NCI-H82 treated with DMSO at 0.1 percent for 48 hours (cell line): ENCODE results near the gene FRMD4B.

Experiments
- DNase-seq: peaks from one replicate; lab custom pipeline; 2025; ENCODE audit not compliant: unreplicated experiment; lab: John Stamatoyannopoulos, UW

FRMD4B gene

DNA sequence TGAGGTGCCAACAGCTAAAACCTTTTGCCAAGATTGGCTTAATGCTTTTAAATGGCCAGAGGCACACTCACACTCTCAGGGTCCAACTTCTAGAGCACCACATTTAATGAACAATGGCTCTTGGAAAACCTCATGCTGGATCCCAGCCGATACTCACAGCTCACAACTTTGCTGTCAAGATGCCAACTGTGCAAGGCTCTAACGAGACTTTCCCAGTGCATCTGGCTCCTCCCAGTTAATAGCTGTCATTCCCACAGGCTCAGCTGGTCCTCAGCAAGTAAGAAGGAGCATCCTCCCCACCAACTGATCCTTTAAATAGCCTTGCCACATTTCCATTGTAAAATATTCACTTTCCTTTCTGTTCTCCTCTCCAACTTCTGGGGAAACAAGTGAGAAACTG, 20.3 kb upstream of the FRMD4B start:
- DNase-seq = no peak

DNA sequence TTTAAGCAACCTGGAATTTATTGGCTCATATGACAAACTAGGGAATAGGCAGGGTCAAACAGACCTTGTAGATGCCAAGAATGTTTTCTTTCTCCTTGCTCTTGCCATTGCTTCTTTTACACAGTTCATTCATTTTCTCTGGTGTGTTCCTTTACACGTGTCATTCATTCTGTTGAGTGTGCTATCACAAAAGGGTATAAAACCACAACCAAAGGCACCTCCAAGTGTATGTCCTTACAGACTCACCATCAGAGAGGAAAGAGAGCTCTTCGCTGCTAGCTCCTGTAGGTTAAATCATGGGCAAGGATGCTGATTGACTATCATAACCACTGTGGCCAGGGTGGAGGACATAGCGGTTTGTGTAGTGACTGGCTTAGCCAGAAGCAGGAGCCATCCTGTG, 19.2 kb upstream of the FRMD4B start:
- DNase-seq = no peak

DNA sequence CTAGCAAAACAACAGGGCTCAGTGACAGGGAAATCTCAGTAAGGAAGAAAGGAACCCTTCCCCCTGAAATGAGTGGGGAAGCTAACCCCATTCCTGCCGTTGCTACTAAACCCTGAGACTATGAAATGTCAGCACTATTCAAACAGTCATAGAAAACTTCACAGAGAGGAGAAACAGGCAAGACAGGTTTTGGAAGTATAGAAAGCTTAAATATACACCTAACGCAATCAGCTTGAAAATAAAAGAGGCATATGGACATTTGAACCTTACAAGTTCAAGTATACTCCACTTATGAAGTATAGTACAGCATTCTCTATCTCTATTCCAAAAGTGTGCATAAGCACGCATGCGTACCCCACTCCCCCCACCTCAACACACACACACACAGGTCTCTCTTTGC, 17.6 kb upstream of the FRMD4B start:
- no peak for DNase-seq

DNA sequence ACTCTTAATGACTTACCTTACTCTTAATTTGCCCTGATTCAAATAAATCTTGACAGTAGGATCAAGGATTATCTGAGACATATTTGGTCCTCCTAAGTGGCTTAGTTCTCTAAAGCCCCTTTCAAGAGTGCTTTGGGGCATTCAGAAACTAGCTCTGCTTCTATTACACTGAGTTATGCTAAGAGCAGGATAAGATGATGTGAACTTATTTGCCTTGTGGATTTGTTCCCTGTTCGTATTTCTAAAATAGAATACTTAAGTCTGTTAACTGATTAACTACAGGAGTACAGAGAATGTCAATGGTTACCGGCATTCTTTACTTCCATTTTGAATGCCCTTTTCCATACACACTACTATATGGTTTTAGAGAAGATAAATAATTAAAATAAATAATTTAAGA, 14.8 kb upstream of the FRMD4B start:
- DNase-seq = peak; percentile 90

DNA sequence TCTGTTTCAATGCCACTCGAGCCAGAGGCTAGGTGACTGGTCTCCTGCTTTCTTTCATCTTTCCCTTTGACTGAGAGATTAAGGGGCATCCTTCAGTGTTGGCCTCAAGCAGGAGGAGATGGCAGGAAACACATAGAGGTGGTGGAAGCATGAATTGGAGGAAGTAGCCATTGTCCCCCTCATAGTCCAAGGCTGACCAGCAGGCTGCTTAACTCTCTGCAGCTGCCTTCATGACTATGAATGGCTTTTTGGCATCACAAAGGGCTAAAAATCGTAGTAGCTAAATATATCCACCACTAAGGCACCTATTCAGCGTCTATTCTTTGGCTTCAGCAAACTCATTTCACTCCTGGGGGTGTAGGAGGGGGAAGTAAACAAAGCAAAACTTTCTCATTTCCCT, 7.0 kb upstream of the FRMD4B start:
- no peak for DNase-seq

DNA sequence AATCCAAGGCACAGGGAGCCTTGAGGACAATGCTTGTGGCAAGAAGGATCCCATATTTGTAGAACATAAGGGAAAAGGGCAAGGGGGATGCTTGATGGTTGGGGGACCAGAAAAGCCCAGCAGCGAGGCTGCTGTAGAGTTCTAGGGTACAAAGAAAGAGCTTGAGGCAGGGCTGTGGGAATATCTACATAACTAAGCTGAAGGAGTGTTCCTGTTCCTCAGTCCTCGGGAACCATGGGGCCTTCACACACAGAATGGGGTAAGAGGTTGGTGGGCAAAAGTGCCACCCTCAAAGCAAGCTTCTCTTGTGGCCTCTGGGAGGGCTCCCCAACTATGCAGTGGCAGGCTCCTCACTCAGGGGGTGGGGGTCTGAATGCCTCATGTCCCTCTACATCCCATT, 6.5 kb upstream of the FRMD4B start:
- no peak for DNase-seq

DNA sequence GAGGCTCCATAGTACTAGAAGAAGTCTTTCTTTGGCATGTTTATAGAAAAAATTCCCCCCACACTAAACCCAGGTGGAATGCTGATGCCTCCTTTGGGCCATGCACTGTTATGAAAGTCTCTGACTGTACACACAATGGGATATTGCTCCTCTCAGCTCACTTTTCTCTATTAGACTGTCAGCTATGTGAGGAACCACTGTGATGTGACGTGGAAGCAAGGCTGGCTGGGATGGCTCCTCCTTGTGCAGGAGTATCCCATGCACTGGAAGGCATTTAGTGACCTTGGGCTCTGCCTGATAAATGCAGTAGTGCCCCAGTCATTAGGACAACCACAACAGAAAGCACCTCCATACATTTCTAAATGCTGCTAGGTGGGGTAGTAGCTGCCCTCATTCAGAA, 5.7 kb upstream of the FRMD4B start:
- DNase-seq = no peak

DNA sequence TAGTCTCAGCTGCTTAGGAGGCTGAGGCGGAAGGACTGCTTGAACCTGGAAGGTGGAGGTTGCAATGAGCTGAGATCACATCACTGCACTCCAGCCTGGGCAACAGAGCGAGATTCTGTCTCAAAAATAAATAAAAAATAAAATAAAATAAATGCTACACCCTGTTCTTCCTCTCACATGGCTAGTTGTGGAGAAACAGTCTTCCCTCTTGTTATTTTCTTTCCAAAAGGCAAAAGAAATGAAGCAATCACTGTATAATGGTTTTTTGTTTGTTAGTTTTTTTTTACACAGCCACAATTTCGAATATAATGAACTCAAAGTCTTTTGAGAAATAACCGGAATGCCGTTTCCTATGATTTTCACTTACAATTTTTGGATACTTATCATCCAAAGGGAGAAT, 4.9 kb upstream of the FRMD4B start:
- DNase-seq = no peak

DNA sequence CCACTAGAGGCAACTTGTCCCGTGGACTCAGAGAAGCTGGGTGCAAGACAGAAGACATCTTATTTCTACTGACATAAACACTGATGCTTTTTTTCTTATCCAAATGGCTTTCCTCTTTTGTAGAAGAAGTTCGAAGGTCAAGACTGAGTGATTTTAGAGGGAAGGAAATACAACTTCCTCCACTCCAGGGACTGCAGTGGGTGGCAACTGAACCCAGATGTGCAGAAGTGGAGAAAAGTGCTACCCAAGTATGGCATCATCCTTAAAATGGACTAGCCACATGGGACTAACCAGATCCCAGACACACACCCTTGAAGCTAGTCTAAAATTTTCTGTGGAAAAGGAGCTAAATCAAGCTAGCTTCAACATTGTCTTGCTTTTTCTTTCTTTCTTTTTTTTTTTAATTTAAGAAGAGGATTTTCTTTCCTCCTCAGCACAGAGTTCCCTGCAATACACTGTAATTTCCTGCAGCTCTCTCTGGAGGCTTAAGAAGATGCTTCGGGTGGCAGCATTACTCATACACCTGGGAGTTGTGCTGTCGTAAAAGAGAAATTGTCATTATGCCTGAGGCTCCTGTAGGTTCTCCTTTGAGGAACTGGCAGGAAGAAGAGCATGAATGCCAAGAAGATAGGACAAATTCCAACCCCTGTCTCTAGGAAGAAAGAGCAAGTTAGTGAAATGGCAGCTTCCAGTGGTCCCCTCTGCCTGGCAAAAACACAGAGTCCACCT, 3.8 kb upstream of the FRMD4B start:
- no peak for DNase-seq

DNA sequence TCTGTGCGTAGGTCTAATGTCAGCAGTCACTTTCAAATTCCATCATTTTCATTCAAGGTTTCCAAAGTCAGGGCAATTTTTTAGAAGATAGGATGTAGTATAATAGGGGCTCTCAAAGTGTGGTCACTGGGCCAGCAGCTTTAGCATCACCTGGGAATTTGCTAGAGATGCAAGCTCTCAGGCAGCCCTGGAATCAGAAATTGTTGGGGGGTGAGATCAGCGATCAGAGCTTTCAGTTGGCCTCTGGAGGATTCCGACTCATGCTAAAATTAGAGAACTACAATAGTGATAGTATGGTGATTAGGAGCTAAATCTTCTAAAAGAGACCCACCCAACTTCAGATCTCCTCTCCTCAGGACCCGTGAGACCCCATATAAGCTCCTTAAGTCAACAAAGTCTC, 2.4 kb upstream of the FRMD4B start:
- DNase-seq = no peak

DNA sequence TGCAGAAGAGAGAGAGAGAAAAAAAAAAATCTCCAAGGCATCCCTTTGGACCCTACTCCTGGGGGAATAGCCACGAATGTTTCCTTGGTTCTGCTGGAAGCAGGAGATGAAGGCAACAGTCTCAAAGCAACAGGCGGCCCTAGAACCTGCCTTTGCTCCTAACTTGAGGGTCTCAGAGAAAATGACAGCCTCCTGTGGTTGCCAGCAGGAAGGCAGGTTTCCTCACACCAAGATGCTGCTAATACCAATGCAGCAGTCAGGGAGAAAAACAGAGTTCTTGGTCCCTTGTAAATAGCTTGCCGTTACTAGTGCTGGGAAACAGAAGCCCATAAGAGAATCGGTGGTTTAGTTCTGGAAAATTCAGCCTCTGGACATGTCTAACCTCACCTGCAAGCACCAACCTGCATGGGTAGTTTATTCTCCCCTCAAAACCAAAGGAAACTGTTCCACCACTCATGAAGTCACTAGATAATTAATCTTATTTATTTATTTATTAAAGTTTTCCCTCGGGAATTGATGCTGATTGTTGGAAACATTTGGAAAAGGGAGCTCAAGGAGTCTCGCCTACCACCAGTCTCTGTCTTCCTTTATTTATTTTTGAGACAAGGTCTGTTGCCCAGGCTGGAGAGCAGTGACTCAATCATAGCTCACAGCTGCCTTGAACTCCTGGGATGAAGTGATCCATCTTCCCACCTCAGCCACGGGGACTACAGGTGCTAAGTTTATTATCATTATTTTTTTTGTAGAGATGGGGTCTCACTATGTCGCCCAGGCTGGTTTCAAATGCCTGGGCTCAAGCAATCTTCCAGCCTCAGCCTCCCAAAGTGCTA, 883 bp upstream of the FRMD4B start:
- DNase-seq = no peak

DNA sequence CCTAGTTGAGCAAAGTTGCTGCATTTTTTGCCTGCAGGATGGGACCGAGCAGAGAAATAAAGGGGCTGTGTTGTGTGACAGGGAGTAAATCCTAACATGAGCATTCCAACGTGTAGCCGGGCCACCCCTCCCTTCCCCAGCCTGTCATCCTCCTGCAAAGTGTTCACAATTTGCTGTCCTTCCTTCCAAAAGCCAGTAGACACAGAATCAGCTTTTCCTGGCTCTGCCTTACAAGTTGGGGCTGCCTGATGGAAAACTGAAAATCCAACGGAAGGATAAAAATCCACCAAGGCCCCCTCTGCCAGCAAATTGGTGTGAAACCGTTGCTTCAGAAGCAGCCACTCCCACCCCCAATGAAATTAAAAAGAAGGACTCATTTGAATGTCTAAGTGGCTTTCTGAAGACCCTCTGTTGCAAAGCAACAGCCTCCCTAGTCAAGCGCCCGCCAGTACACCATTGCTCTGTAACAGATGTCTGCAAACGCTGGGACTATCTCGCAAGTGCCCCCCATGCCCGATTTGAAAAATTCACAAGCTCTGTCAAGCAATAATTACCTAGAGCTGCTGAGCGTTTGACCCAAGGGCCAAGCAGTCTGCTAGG, 665 bp downstream of the FRMD4B start:
- DNase-seq = peak; percentile 16

DNA sequence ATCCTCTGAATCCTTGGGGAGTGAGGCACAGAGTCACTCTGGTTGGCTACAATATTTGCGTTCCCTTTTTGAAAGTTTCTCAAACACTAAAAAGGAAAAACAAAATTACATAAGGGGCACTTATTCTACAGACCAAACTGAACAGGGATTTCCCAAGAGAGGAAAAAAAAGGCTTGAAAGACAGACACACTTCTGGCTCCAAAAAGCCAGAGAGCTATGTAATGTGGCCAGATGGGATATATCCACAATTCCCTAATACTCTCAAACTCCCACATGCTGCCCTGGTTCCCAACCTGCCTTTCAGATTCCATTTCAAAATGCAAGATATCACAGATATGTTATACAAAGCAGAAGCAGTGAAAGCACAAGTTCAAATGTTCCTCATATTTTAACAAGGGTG, 1.6 kb downstream of the FRMD4B start:
- DNase-seq = peak; percentile 61

DNA sequence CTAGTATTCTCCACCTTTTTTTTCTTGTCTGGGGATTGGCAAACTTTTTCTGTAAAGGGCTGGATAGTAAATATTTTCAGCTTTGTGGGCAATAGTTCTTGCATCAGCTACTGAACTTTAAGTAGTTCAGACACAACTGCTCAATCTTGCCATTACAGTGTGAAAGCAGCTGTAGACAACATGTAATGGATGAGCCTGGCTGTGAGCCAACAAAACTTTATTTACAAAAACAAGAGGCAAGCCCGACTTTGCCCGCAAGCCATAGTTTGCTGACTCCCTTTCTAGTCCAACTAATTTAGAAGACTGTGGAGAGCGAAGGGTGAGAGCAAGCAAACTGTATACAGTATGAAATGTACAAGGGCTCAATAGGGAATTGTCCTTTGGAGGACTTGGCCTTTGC, 6.2 kb downstream of the FRMD4B start:
- DNase-seq = no peak

DNA sequence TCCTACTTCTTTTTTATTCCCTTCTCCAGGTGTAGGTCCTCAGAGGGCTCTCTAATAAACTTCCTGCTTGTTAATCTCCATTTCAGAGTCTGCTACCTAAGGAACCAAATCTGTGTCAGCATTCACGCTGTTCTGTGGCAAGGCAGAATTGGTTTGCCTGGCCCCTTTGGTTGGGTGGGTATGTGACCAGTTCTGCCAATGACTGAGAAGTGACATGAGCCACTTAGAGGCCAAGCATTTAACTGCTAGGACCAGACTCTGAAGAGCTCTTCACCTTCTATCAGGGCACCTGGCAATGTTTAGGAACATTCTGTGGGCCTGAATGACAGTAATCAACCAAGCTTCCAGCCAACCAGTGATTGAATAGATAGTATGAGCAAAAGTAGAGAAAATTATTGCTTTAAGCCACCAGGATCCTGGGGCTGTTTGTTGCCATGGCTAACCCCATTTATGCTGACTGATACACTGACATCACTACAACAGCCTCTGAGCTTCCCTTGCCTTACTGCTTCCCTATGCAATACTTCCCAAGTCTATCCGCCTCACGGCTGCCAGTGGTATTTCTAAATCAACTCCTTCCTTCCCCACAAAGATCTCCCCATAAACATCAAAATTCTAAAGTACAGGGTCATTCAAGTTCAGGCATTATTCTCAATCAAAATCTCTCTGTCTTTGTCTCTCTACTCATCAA, 7.6 kb downstream of the FRMD4B start:
- no peak for DNase-seq

DNA sequence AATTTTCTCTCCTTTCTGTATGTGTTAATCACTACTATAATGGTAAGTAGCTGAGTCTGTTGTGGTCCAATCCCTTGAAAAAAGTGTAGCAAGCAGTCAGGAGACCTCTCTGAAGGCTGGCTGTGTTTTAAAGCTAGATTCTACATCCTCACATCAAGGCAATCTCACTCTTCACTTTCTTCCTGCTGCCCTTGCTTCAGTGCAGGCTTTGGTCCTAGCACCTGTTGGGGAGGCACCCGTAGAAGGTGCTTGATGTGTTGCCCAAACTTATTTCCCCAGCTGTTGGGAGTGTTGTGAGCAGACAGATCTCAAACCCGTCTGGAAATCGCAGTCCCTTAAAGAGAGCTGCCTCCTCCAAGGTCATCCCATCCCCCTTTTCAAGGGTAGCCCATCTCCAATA, 8.6 kb downstream of the FRMD4B start:
- DNase-seq = no peak

DNA sequence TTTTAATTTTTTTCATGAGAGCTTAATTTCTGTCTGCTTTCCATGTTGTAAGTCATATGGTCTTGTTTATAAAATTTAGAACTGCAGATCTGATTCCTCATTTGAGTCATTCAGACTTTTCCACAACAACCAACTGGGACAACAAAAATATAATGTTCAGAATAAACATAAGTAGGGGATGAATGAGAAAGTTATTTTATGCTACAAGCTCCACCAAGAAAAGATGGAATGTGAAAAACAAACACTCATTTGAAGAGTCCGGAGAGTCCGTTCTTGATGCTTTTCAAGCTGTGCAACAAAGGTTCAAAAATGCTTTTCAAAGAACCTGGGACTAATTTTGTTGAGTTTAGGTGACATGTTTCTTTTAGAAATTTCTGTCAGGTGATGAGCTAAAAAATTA, 9.2 kb downstream of the FRMD4B start:
- no peak for DNase-seq

DNA sequence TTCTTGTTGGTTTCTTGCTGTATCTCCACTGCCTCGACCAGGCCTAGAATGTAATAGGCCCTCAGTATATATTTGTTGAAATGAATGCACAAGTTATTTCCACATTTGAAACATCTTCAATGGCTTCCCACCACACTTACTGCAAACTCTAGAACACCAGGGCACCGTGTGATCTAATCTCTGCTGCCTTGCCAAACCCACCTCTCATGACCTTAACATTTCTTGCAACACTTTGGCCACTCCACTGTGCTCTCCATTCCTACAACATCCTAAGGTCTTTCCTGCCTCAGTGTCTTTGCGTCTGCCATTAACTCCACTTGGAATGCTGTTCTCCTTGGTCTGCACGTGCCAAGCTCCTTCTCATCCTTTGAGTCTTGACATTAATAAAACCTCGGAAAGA, 14.1 kb downstream of the FRMD4B start:
- no peak for DNase-seq

DNA sequence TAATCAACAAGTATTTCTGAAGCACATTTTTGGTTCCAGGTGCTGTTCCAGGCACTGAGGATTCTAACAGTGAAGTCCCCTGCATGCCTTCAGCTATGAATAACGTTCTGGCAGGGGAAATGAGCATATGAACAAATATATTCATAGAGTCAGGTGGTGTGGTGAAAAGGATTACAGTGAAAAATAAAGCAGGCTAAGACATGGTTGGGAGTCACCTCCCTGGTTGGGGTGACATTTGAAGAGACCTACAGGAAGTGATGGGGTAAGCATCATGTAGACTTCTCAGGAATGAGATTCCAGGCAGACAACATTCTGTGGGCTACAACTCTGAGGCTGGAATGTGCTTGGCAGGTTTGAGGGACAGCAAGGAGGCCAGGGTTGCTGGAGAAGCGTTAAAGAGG, 15.0 kb downstream of the FRMD4B start:
- no peak for DNase-seq

DNA sequence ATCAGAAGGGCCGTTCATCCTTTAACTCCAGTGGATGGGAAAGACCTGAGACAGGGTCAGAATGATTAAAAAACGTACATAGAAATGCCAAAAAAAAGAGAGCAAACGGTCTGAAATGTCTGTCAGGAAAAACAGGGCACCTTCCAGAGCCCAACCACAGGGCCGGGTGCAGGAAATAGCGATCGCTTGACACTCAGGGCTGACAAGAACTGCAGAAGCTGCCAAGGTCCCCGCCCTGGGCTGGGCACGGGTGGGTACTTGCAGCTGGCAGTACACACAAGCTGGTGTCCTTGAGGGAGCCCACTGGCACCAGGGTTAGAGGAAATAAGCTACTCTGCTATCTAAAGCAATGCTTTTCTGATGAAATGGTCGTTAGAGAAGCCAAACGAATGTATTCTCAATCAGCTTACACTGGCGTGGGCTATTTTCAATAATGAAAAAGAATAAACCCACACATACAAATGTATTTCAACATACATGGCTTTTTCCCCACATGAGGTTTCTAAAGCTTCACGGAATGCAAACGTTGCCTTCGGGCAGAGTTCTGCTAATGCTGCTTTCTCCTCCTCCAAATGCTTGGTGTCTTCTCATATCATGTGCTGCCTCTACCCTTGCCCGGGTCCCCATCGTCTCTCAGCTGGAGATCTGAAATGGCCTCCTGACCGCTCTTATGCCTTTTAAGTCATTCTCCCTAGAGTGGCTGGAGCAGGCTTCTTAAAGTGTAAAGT, 15.6 kb downstream of the FRMD4B start:
- DNase-seq = no peak

DNA sequence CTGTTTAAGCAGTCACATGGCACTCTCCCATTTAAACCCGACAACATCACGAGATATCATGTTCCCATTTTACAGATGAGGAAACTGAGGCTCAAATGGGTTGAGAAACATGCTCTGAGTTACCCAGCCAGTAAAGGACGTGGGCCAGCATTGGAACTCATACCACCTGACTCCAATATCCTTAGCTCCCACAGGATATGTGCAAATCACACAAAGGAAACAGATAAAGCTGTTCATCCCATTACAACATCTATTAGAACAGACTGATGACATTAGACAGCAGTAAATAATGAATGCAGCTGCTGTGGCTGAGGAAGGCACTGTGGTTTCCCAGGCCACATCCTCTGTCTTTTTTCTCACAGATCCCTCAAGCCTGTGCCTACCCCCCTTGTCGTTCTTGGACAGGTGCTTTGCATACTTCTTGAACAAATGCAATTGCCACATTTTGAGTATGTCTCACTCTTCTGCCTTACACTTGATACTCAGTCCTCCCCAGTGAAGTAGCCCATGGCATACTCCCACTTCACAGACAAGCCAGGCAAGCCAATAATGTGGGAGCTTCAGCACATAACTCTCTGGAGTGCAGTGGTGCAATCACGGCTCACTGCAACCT, 17.7 kb downstream of the FRMD4B start:
- no peak for DNase-seq
